IMR-90 (cell line): ENCODE data around the gene VPS13A. TPM values are rescaled to one million over a fixed set of nuclear protein-coding genes. Genes with fewer than 3 reads are reported as not detected.

Experiments used
- ATAC-seq: fragments of 200-7000 bp; cut with Tn5 transposase; 2 replicates; pipeline ENCODE4 v1.9.1; 2020; ENCODE audit warnings: low read depth, mild to moderate bottlenecking, moderate library complexity
- BruUV-seq: library from RNA; stranded (reverse); fragments of 400-500 nt; replicated peaks from 2 replicates; lab custom pipeline; 2021; lab: Mats Ljungman, UMichigan
- CTCF ChIA-PET: fragments of 300-600 bp; formaldehyde crosslinking; extraction: SDS; loops from one replicate; lab custom pipeline; 2021; ENCODE audit warnings: antibody characterized with exemption; lab: Yijun Ruan, JAX
- POLR2A ChIA-PET: fragments of 300-600 bp; sonication (Branson Sonifier 250); formaldehyde crosslinking; loops from one replicate; lab custom pipeline; 2022; ENCODE audit warnings: antibody characterized with exemption; ENCODE audit not compliant: unreplicated experiment; lab: Charles Lee
- DNase-seq: peaks from one replicate; pipeline ENCODE4 v3.0.0; 2013
- H2AFZ ChIP-seq: replicated peaks from 2 replicates; pipeline ENCODE3; 2013; ENCODE audit warnings: low read length, mild to moderate bottlenecking; ENCODE audit not compliant: poor library complexity
- H2AK5ac ChIP-seq: 2 replicates; pipeline ENCODE4 v1.6.1; 2013; ENCODE audit warnings: low read depth, low read length, inconsistent platforms
- H2AK9ac ChIP-seq: replicated peaks from 2 replicates; pipeline ENCODE3; 2013; ENCODE audit warnings: mild to moderate bottlenecking, low read depth, low read length, moderate library complexity; ENCODE audit not compliant: poor library complexity
- H2BK120ac ChIP-seq: 2 replicates; pipeline ENCODE4 v1.6.1; 2013; ENCODE audit warnings: low read depth, low read length, inconsistent platforms
- H2BK15ac ChIP-seq: 3 replicates; pipeline ENCODE4 v1.6.1; 2013; ENCODE audit warnings: low read depth, low read length, inconsistent platforms
- H2BK20ac ChIP-seq: 2 replicates; pipeline ENCODE4 v1.6.1; 2013; ENCODE audit warnings: low read depth, mild to moderate bottlenecking, inconsistent platforms, low read length, moderate library complexity
- H2BK5ac ChIP-seq: 2 replicates; pipeline ENCODE4 v1.6.1; 2013; ENCODE audit warnings: mild to moderate bottlenecking, low read depth, low read length, inconsistent platforms; ENCODE audit not compliant: poor library complexity, severe bottlenecking
- H3K14ac ChIP-seq: replicated peaks from 2 replicates; pipeline ENCODE4 v1.6.1; 2013; ENCODE audit warnings: low read depth, low read length, inconsistent platforms
- H3K18ac ChIP-seq: 2 replicates; pipeline ENCODE4 v1.6.1; 2013; ENCODE audit warnings: low read depth, low read length, control low read depth
- H3K23ac ChIP-seq: 2 replicates; pipeline ENCODE4 v1.6.1; 2013; ENCODE audit warnings: low read depth, low read length, inconsistent platforms
- H3K27ac ChIP-seq: 2 replicates; pipeline ENCODE4 v1.5.1; 2013; ENCODE audit warnings: mild to moderate bottlenecking, control low read depth, low read length; ENCODE audit not compliant: insufficient read depth
- H3K27me3 ChIP-seq: 2 replicates; pipeline ENCODE4 v1.6.1; 2013; ENCODE audit warnings: low read length; ENCODE audit not compliant: control insufficient read depth, insufficient read depth
- H3K36me3 ChIP-seq: 2 replicates; pipeline ENCODE4 v1.6.1; 2013; ENCODE audit warnings: low read length, mixed read lengths; ENCODE audit not compliant: control insufficient read depth, insufficient read depth
- H3K4ac ChIP-seq: 2 replicates; pipeline ENCODE4 v1.6.1; 2013; ENCODE audit warnings: low read depth, low read length, inconsistent platforms
- H3K4me1 ChIP-seq: 2 replicates; pipeline ENCODE4 v1.6.1; 2013; ENCODE audit warnings: low read length, mixed read lengths; ENCODE audit not compliant: control insufficient read depth, insufficient read depth
- H3K4me2 ChIP-seq: 2 replicates; pipeline ENCODE4 v1.6.1; 2013; ENCODE audit warnings: low read depth, mild to moderate bottlenecking, control low read depth, low read length, moderate library complexity
- H3K4me3 ChIP-seq: 2 replicates; pipeline ENCODE4 v1.5.1; 2013; ENCODE audit warnings: low read depth, mild to moderate bottlenecking, control low read depth, low read length, moderate library complexity; ENCODE audit not compliant: insufficient read depth
- H3K56ac ChIP-seq: 2 replicates; pipeline ENCODE4 v1.6.1; 2013; ENCODE audit warnings: low read length, inconsistent platforms; ENCODE audit not compliant: insufficient read depth; ENCODE audit errors: extremely low read depth
- H3K79me1 ChIP-seq, 2 experiments: 2 replicates each; pipeline ENCODE4 v1.6.1; 2013; ENCODE audit warnings: low read length in 2 of 2, inconsistent platforms in 1 of 2, low read depth in 1 of 2
- H3K9ac ChIP-seq: 2 replicates; pipeline ENCODE4 v1.6.1; 2013; ENCODE audit warnings: low read depth, low read length, control low read depth
- H3K9me1 ChIP-seq: 2 replicates; pipeline ENCODE4 v1.6.1; 2013; ENCODE audit warnings: low read length, inconsistent platforms; ENCODE audit not compliant: insufficient read depth
- H3K9me3 ChIP-seq: 2 replicates; pipeline ENCODE4 v1.6.1; 2013; ENCODE audit warnings: low read length; ENCODE audit not compliant: control insufficient read depth, insufficient read depth
- H4K20me1 ChIP-seq: 2 replicates; pipeline ENCODE4 v1.6.1; 2013; ENCODE audit warnings: low read length, inconsistent platforms; ENCODE audit not compliant: insufficient read depth
- H4K5ac ChIP-seq: 2 replicates; pipeline ENCODE4 v1.6.1; 2013; ENCODE audit warnings: mild to moderate bottlenecking, low read depth, low read length, control low read depth
- H4K8ac ChIP-seq, 2 experiments: 2 replicates each; pipeline ENCODE4 v1.6.1; 2013; ENCODE audit warnings: low read depth in 2 of 2, low read length in 2 of 2, control low read depth in 1 of 2, inconsistent platforms in 1 of 2
- H4K91ac ChIP-seq: 2 replicates; pipeline ENCODE4 v1.6.1; 2013; ENCODE audit warnings: low read depth, low read length, inconsistent platforms; ENCODE audit not compliant: insufficient read depth
- BHLHE40 ChIP-seq: fragments of 150-350 bp; IDR thresholded peaks from 2 replicates; pipeline ENCODE4 v1.6.1; 2016; ENCODE audit warnings: mild to moderate bottlenecking, low read depth, low read length
- CEBPB ChIP-seq: IDR thresholded peaks from 2 replicates; pipeline ENCODE4 v1.6.1; 2012; ENCODE audit warnings: low read depth, low read length, improper control_type of control experiment
- CHD1 ChIP-seq: IDR thresholded peaks from 2 replicates; pipeline ENCODE4 v1.6.1; 2012; ENCODE audit warnings: low read depth, low read length, improper control_type of control experiment
- MAFK ChIP-seq: IDR thresholded peaks from 2 replicates; pipeline ENCODE4 v1.6.1; 2012; ENCODE audit warnings: low read depth, low read length, improper control_type of control experiment
- MXI1 ChIP-seq: IDR thresholded peaks from 2 replicates; pipeline ENCODE4 v1.6.1; 2012; ENCODE audit warnings: low read depth, mild to moderate bottlenecking, low read length, moderate library complexity, borderline replicate concordance
- POLR2A ChIP-seq: IDR thresholded peaks from 2 replicates; pipeline ENCODE4 v1.6.1; 2012; ENCODE audit warnings: mild to moderate bottlenecking, low read depth, low read length
- RAD21 ChIP-seq: IDR thresholded peaks from 2 replicates; pipeline ENCODE4 v1.6.1; 2012; ENCODE audit warnings: low read length, improper control_type of control experiment
- RCOR1 ChIP-seq: IDR thresholded peaks from 2 replicates; pipeline ENCODE4 v1.6.1; 2012; ENCODE audit warnings: mild to moderate bottlenecking, low read length, improper control_type of control experiment; ENCODE audit not compliant: insufficient replicate concordance
- RFX5 ChIP-seq: IDR thresholded peaks from 2 replicates; pipeline ENCODE4 v1.8.0; 2012; ENCODE audit warnings: low read depth, mild to moderate bottlenecking, low read length, moderate library complexity
- WGBS, 2 experiments: methylation state at CpG; one replicate each; pipeline versions ENCODE4 v1.1.5 to v1.1.7; 2013; ENCODE audit warnings: missing lambda C conversion rate in 2 of 2; ENCODE audit not compliant: insufficient read length in 1 of 2; ENCODE audit errors: extremely low coverage in 2 of 2; 5-methylcytosine and 5-hydroxymethylcytosine counted together
- dilution Hi-C: fragments of 300-500 bp; cut with HindIII; formaldehyde crosslinking; loops from one replicate; pipeline ENCODE4 v1.14.3; 2018; ENCODE audit warnings: low sequenced_read_pairs; ENCODE audit not compliant: unreplicated experiment
- in situ Hi-C: fragments of 300-500 bp; cut with MboI; formaldehyde crosslinking; loops from 3 replicates; pipeline ENCODE4 v1.14.3; 2019; ENCODE audit warnings: low sequenced_read_pairs, inconsistent platforms, mixed read lengths
- intact Hi-C: fragments of 100-400 bp; cut with micrococcal nuclease; formaldehyde crosslinking; loops from 2 replicates; pipeline ENCODE4 v1.10.0; 2022
- polyA plus RNA-seq, 3 experiments: library from polyadenylated mRNA; depleted of rRNA; stranded (reverse); fragments of >200 nt; gene quantifications; 2 replicates each; pipeline ENCODE4 v1.2.3, GENCODE V29; 2012; ENCODE audit warnings: low replicate concordance in 1 of 3
- total RNA-seq: library from RNA; depleted of rRNA; stranded (reverse); fragments of >200 nt; gene quantifications from 2 replicates; pipeline ENCODE4 v1.2.3, GENCODE V29; 2012

VPS13A gene
- total and polyA plus RNA-seq, 2 of the 4 experiments (the other 2 are of a cell fraction) = 10.4 to 26.5 TPM

GRCh38 chr9:77293949-77294348 is 116.6 kb downstream of the VPS13A start:
- no peak for ATAC-seq
- H4K91ac ChIP-seq = no peak overlapping the region
- H2BK120ac ChIP-seq = no peak overlapping the region
- POLR2A ChIA-PET = no interaction called here
- TF ChIP-seq RCOR1 = no peak
- TF ChIP-seq CEBPB = no peak
- no peak for TF ChIP-seq MAFK
- TF ChIP-seq POLR2A = no peak
- no peak for TF ChIP-seq BHLHE40
- no peak for TF ChIP-seq CHD1
- no peak for TF ChIP-seq RFX5
- TF ChIP-seq RAD21 = no peak
- TF ChIP-seq MXI1 = no peak
- peaks cover 2% of the 10 kb centered on the region; the same call in 1 of the 2 replicates for H3K9me1 ChIP-seq
- no peak overlapping the region for H3K56ac ChIP-seq
- dilution Hi-C loops = no loop called here
- H3K4ac ChIP-seq = no peak overlapping the region
- no peaks in the 10 kb centered on the region for H3K27me3 ChIP-seq
- no peak overlapping the region for H2AK5ac ChIP-seq
- no peak overlapping the region for H2AK9ac ChIP-seq
- no peak for DNase-seq
- H4K8ac ChIP-seq = no peak overlapping the region
- no peak overlapping the region for H2BK20ac ChIP-seq
- CTCF ChIA-PET = no interaction called here
- no peak overlapping the region for H2BK15ac ChIP-seq
- no peaks in the 10 kb centered on the region; the same call in 1 of the 2 replicates for H3K36me3 ChIP-seq
- no peak overlapping the region for H3K4me3 ChIP-seq
- H3K9me3 ChIP-seq = no peaks in the 10 kb centered on the region
- no peak overlapping the region for H3K14ac ChIP-seq
- H4K20me1 ChIP-seq = no peaks in the 10 kb centered on the region
- no peak overlapping the region for H3K27ac ChIP-seq
- H4K5ac ChIP-seq = no peak overlapping the region
- BruUV-seq = no TSS peak
- intact Hi-C loops = loop anchor here (5.0 to 10.0 kb wide), 2 partner anchors 458 to 741 kb away; partner anchors contain the start of gene GNAQ
- H3K23ac ChIP-seq = no peak overlapping the region
- H3K18ac ChIP-seq = no peak overlapping the region
- no CpG with 5 or more reads among the region's 6 CpGs for WGBS, 2 experiments
- H3K9ac ChIP-seq = no peak overlapping the region
- in situ Hi-C loops = no loop called here
- H3K79me1 ChIP-seq = peaks cover 6 to 20% of the 10 kb centered on the region in 2 experiments; a peak in 3 of 4 replicates
- peaks cover 4% of the 10 kb centered on the region for H3K4me1 ChIP-seq
- H3K4me2 ChIP-seq = no peak overlapping the region
- no peak overlapping the region for H2BK5ac ChIP-seq
- no peak overlapping the region for H2AFZ ChIP-seq
